Activated CD8-positive, alpha-beta memory T cell treated with anti-CD3 and anti-CD28 coated beads, Interleukin-2, amount 50 U/mL, for 24 hours (primary cell): ENCODE results near the gene BTBD3.

Experiments used
- DNase-seq: peaks from one replicate; pipeline ENCODE4 v3.0.0-alpha.2; 2020; ENCODE audit errors: extremely low read depth

The BTBD3 gene

DNA sequence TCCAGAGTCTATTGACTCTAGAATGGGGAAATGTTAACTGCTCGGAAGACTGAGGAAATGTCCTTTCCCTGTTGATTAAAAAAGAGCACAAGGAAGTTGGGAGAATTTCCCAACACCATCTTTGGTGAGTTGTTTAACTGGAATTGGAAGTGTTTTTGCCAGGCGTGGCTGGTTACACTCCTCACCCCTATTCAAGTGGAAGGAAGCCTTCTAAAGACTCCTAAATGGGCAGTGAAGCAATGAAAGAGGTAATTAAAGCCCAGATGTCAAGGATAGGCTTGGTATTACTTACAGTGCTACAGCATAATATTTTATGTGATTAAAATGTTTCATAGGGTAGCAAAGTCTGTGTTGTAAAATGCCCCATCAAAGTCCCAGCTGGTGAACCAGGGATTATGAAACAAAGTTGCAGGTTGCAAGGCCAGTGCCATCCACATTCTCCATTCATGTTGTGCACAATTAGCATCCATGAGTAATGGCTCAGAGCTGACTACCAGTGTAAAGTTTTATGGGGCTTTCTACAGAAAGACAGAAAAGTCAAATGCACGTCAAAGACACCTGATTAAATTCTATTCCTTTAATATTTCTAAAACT is 52.6 kb downstream of the BTBD3 start:
- DNase-seq, result no peak

DNA sequence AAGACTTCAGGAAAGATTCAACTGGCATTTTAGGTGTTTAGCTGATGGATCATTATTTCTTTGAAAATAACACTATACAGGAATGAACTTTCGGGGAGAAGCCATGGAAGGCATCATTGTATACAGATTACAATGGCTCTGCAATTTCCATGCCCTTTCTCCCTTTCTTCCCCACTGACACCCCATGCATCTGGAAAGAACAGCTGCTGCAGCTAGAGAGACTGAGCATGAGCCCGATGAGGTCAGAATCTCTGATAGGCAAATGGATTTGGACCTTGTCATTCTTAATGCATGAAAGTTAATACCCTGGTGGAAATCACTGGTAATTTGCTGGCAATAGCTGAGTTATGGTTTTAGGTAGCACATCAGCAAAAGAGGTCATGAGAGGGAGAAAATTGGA is 54.8 kb downstream of the BTBD3 start:
- DNase-seq, result no peak
